GM21717 (cell line): ENCODE data around the gene AP5B1.

ENCODE experiments used
- ATAC-seq: cut with Tn5 transposase; IDR thresholded peaks from one replicate; pipeline ENCODE4 v1.9.1; 2021; ENCODE audit warnings: mild to moderate bottlenecking, moderate library complexity; ENCODE audit not compliant: unreplicated experiment

Gene AP5B1, protein sequence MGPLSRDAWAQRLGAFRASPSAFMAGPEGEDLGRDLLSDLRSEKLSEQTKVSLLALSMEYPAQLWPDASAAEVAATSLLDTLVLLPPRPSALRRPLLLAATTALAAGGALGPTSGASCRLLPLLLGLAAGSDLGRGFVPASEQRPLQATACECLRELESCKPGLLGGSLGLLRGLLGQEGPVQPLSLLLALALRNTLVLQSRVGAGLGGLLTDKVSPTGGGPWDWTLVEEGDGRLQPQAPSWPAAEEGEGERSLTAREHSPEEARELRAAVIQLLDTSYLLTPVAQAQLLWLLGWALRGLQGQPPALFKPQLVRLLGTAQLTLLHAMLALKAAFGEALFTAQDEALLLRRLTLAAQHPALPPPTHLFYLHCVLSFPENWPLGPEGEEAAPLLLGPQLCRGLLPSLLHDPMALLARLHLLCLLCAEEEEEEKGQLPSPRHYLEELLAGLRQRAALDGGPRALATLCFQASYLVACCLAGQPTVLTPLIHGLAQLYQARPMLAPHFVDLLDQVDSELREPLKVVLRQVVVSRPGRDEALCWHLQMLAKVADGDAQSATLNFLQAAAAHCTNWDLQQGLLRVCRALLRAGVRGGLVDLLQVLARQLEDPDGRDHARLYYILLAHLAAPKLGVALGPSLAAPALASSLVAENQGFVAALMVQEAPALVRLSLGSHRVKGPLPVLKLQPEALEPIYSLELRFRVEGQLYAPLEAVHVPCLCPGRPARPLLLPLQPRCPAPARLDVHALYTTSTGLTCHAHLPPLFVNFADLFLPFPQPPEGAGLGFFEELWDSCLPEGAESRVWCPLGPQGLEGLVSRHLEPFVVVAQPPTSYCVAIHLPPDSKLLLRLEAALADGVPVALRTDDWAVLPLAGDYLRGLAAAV

GRCh38 chr11:65780770-65781151, at the start of gene AP5B1:
Gene AP5B1, minus strand, starts transcription at chr11:65780976. Its CDS starts 385 bp downstream, at chr11:65780591.
- no peak for ATAC-seq

DNA sequence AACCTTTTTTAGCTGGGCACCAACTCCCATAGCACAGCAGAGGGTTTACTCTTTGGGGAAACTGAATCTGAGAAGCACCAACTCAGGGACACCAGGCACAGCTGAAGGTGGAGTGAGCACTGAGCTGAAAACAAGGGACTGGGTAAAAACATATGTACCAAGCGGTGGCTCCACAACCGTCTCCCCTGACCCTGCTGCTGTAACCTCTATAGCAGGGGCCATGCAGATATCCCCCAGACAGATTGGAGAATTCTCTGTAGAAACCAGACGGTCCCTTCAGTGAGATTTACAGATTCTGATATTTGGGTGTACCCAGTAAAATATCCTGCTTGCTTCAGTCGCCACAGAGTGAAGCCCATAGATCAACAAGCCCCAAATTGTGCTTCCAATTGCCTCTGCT, 48.7 kb upstream of the AP5B1 start:
- no peak for ATAC-seq

- no peak for ATAC-seq
Measured at GRCh38 chr11:65826984-65827735, 46.4 kb upstream of the AP5B1 start.

- ATAC-seq = no peak
Measured at GRCh38 chr11:65822776-65823528, 42.2 kb upstream of the AP5B1 start.

DNA sequence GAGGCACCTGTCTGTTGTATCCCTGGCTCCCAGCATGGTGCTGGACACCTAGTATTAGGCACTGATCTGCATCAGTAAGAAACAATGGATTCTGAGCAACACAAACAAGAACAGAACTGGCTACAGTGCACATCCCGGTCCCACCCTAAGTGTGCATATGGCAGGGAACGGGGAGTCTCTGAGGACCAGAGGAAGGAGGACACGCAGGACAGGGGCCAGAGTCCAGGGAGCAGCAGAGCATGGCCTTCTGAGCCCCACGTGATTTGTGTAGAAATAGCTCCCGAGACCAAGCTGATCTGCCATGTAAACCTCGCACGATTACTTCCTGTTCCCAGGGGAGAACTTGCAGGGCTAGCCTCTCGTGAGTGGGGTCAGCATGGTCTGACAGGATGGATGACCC, 40.3 kb upstream of the AP5B1 start:
- ATAC-seq = no peak

DNA sequence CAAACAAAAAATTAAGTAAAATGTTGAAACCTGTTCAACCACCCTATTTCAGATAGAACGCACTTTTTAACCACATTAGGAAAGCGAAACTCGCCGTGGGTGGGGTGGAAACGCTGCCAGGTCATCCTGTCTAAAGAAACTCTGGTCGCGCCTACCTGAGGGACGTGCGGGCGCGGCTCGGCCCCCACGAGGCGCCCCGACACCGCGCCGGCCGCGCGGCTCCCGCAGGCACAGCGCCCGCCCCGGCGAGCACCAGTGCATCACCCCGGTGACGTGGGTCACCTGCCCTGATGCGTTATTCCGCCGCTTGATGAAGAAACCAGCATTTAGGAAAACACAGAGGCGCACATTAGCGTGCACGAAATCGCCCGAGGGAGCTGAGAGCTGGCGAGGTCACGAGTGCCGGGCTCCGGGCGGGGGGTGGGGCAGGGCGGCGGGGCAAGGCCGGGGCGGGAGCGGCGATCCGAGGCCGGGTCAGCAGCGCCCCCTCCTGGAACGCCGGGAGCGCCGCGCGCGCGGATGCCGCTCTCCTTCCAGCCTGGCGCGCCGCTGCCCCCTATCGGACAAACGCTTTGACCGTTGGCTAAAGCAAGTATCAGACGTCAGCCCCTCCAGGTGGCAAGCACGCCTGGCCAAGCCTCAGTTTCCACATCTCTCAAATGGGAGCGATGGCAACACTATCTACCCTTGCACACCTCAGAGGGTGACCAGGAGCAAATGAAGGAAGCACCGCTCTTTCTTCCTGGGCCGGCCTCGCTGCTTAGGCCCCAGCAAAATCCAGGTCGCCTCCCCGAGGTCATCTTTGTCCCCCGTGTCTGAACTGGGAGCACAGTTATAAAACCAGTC, 37.3 kb upstream of the AP5B1 start:
- ATAC-seq = peak; percentile 67

- ATAC-seq = no peak
Measured at GRCh38 chr11:65817312-65817834, 36.6 kb upstream of the AP5B1 start.

DNA sequence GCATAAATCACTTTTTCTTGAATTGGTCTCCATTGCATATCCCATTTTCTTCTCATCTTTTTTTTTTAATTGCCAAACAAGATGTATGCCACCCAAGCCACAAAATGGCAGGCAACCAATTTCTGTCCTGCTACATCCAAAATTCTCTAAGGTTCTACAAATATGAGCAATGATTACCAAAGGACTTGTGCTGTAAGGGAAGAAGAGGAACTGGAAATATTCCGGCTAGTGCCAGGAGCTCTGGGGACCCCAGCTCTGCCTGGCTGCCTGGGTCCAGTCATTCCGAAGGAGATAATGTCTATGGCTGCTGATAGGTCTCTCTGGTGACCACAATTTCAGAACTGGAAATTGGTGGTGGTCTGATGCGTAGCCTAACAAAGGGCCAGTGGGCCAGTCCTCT, 35.9 kb upstream of the AP5B1 start:
- ATAC-seq = no peak

DNA sequence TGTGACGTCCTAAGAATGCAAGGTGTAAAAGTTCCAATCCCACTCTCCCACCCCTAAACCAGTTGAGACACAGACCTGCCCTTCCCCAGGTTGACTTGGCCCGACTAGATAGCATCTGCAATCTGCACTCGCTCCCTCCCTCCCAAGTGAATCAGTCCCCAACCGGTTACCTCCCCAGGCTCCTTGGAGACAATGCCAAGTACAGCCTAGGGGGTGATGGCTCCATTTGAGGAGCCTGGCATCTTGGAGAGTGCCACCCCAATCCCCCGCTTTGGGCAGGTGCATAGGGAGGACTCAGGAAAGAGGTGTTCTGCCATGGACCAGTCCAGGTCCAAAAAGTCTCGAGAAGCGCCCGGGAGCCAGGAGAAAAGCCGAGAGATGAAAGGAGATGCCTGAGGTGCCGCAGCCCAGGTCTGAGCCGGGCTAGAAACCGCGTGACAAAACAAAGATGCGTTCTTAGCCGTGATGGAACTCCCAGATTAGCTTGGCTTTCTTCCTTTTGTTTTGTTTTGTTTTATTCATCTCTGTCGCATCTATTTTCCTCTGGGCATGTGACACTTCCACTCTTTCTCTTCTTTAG, 34.3 kb upstream of the AP5B1 start:
- no peak for ATAC-seq

DNA sequence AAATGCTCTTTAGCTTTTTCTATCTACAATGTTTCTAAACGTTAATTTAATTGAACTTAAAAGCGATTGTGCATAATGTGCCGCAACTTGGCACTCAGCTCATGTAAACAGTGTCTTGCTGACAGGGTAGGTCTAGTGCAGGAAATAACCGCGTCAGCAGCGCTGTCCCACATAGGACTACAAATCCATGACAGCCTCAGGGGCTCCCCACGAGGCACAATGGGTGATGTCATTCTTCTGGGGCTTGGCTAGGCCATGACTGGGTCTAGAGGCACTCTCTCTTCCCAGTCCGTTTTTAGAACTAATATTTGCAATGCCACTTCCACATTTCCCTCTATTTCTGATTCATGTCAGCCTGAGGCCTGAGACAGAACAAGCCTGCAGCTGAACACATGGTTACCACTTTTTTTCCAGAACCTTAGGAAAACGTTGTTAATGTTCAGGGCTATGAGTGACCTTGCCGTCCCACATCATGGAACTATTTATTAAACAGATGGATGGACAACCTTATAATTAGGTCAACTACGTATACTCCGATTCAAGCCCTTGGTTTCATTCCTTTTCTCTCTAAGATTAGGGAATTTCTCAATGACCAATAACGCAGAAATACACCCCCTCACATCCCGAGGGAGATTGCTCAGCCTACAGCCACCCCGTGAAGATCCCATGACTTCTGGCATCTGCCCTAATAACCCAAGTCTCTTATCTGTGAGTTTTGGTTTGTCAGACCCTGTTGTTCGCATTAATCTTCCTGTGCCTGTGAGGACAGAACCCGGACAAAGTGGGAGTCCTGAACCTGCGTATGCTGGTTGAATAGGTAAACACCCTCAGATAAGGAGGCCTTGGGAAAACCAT, 33.6 kb upstream of the AP5B1 start:
- no peak for ATAC-seq

DNA sequence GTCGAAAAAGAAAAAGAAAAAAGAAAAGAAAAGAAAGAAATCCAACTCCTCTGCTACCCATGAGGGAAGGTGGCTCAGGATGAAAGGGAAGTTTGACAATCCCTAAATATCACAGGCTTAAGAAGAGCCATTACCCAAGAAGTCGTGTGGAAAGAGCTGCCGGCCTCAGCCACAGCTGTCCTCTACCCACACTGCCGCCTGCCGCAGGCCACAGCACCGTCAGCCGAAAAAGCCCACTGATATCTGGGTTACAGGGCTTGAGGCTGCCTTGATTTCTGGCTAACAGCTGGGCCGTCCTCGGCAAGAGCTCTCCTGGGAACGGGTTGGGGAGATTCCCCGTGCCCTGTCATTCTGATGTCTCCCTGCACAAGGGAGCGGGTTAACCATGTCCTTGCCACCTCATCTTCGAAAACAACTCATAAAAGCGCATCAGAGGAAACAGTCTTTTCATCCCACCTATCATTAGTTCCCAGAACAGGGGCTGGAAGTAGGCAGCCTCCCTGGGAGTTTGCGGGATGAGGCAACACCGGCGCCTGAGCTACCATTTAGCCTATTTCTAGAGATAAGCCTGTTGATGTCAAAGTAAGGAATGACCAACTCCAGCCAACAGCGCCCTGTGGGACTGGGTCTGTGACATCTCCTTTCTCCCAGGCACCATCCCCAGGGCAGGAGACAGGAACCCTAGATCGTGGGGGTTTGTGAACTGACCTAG, 31.1 kb upstream of the AP5B1 start:
- no peak for ATAC-seq

- no peak for ATAC-seq
Measured at GRCh38 chr11:65810046-65810868, 29.5 kb upstream of the AP5B1 start.

- ATAC-seq = no peak
Measured at GRCh38 chr11:65809496-65809895, 28.7 kb upstream of the AP5B1 start.

GRCh38 chr11:65808744-65809341, 28.1 kb upstream of the AP5B1 start:
- no peak for ATAC-seq

DNA sequence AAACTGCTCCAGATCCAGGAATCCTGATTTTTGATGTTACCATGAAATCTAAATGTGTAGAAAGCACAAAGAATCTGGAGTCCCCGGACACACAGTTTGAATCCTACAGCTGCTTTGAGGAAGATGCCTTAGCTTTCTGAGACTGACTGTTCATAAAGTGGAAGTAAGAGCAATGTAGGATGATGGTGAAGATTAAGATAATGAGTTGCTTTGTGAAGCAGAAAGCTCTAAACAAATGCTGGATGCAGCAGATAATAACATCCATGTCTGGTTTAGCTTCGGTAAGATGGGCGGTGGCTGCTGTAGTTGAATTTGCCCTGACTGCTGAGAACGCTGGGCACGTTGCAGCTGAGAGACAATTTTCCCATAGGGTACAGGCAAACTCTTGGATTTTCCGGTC, 26.2 kb upstream of the AP5B1 start:
- ATAC-seq = no peak

GRCh38 chr11:65803797-65804492, 23.2 kb upstream of the AP5B1 start:
- no peak for ATAC-seq
